Measurements from ENCODE around the gene CCDC178. TPM values are rescaled to one million over a fixed set of nuclear protein-coding genes. Genes with fewer than 3 reads are reported as not detected.

The CCDC178 gene
- total and polyA plus RNA-seq, 2 donors (not counting 3 experiments of a cell fraction or from before 2014, with no cell fraction given), result 0.80 to 1.6 TPM

DNA sequence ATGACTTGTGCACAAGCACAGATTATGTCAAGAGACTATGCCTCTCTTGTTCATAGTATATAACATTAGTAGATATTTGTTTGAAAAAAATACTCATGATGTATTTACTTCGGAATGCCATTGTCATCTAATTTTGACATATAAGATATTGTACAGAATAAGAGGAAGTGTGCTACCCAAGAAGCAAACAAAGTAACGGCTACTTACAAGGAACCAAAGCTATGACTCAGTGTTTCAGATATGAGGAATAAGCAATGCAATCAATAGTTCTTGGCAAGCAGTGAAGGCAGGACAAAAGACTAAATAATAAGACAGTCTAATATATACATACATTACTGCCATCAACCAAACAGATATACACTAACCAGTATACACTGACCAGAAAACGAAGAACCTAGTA, 256.3 kb downstream of the CCDC178 start:
- TF ChIP-seq EZH2 (IDR thresholded peaks at IDR 0.05; ENCODE audit: borderline replicate concordance, low read depth, low read length, severe bottlenecking), result no peak
- TF ChIP-seq POLR2AphosphoS5 (IDR thresholded peaks at IDR 0.05; ENCODE audit: insufficient read depth, low read depth, low read length), result no peak
- peak; percentile 86 for TF ChIP-seq FOS (IDR thresholded peaks at IDR 0.05; ENCODE audit: borderline replicate concordance, insufficient read depth, low read length)
- no peak for TF ChIP-seq POLR2A (IDR thresholded peaks at IDR 0.05; ENCODE audit: low read depth, low read length)
- TF ChIP-seq GATA2 (IDR thresholded peaks at IDR 0.05; ENCODE audit: insufficient read depth, insufficient read length, low read depth, low read length), result peak; percentile 19
- TF ChIP-seq, protein P1, sequence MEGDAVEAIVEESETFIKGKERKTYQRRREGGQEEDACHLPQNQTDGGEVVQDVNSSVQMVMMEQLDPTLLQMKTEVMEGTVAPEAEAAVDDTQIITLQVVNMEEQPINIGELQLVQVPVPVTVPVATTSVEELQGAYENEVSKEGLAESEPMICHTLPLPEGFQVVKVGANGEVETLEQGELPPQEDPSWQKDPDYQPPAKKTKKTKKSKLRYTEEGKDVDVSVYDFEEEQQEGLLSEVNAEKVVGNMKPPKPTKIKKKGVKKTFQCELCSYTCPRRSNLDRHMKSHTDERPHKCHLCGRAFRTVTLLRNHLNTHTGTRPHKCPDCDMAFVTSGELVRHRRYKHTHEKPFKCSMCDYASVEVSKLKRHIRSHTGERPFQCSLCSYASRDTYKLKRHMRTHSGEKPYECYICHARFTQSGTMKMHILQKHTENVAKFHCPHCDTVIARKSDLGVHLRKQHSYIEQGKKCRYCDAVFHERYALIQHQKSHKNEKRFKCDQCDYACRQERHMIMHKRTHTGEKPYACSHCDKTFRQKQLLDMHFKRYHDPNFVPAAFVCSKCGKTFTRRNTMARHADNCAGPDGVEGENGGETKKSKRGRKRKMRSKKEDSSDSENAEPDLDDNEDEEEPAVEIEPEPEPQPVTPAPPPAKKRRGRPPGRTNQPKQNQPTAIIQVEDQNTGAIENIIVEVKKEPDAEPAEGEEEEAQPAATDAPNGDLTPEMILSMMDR (IDR thresholded peaks at IDR 0.05; ENCODE audit: extremely low read depth in 1 of 2, insufficient read depth in 1 of 2, low read depth in 1 of 2, low read length in 2 of 2), result no peak
- TF ChIP-seq MYC (IDR thresholded peaks at IDR 0.05; ENCODE audit: low read depth, low read length), result no peak
- peak; percentile 83 for TF ChIP-seq JUN (IDR thresholded peaks at IDR 0.05; ENCODE audit: borderline replicate concordance, insufficient read depth, insufficient read length, low read depth)
- TF ChIP-seq, protein P2, sequence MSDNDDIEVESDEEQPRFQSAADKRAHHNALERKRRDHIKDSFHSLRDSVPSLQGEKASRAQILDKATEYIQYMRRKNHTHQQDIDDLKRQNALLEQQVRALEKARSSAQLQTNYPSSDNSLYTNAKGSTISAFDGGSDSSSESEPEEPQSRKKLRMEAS (IDR thresholded peaks at IDR 0.05; ENCODE audit: insufficient read depth, insufficient read length), result no peak
- Histone ChIP-seq H3K36me3 (ENCODE audit: control insufficient read depth in 2 of 2, extremely low read depth in 1 of 2, insufficient read depth in 2 of 2, low read length in 2 of 2) (no peaks in the 10 kb centered on the region), H4K20me1 (replicated peaks; ENCODE audit: control insufficient read depth, extremely low read depth, insufficient read depth, low read length) (no peaks in the 10 kb centered on the region), H3K9me1 (replicated peaks; ENCODE audit: control insufficient read depth, extremely low read depth, insufficient read depth, low read length) (no peaks in the 10 kb centered on the region), H2AFZ (ENCODE audit: low read depth, low read length) (peak overlapping the region; percentile 20), H3K9ac (replicated peaks; ENCODE audit: extremely low read depth, insufficient read depth, low read length) (peak overlapping the region; percentile 50), H3K79me2 (ENCODE audit: control insufficient read depth, insufficient read depth, low read length) (no peaks in the 10 kb centered on the region), H3K4me1 (ENCODE audit: control insufficient read depth, extremely low read depth, insufficient read depth, low read length) (peaks cover 16% of the 10 kb centered on the region), H3K4me2 (ENCODE audit: insufficient read depth, low read length) (peak overlapping the region; percentile 75), H3K4me3 (replicated peaks in 1 of 3; ENCODE audit: insufficient read depth in 1 of 3, low read depth in 1 of 3, low read length in 3 of 3) (peak overlapping the region in 1 of 3 experiments; percentile 30), H3K9me3 (replicated peaks; ENCODE audit: control insufficient read depth, insufficient read depth, low read length) (no peaks in the 10 kb centered on the region), H3K27me3 (ENCODE audit: control insufficient read depth in 2 of 2, insufficient read depth in 2 of 2, low read length in 2 of 2) (no peaks in the 10 kb centered on the region), H3K27ac (ENCODE audit: insufficient read depth, low read depth, low read length) (peak overlapping the region; percentile 85)
- ChIA-PET POLR2A (no interaction called here), CTCF (interaction anchor here (1.1 to 2.4 kb wide), 4 partner anchors 17 to 229 kb away, joined by 3 to 9 read pairs (median 4); no protein-coding TSS in a partner anchor)
- DNase-seq (ENCODE audit: low read depth, low spot score) (peak; percentile 69), FAIRE-seq (peak; percentile 66)
- BruUV-seq (replicated peaks), result no TSS peak
- intact Hi-C loops (cut with micrococcal nuclease) (loop anchor here (2.0 to 5.0 kb wide), 5 partner anchors 47 to 411 kb away; partner anchors contain the start of gene KLHL14), dilution Hi-C loops (cut with MboI; ENCODE audit: extremely low pct_ligation_motif_present, low sequenced_read_pairs) (no loop called here)
